ENCODE results near the gene NCR2.
A peak's percentile ranks its signal among the peaks of the same experiment; 100 is the strongest.

NCR2 gene

GRCh38 chr6:41359617-41360313 is 24.4 kb downstream of the NCR2 start:
- DNase-seq (ENCODE audit: low read depth): no peak

- DNase-seq (ENCODE audit: low read depth): no peak
Measured at GRCh38 chr6:41360314-41360685, 24.9 kb downstream of the NCR2 start.

- no peak for DNase-seq (ENCODE audit: low read depth)
Measured at GRCh38 chr6:41366150-41366549, 30.7 kb downstream of the NCR2 start.

- DNase-seq (ENCODE audit: low read depth): no peak
Measured at GRCh38 chr6:41367061-41367460, 31.7 kb downstream of the NCR2 start.

GRCh38 chr6:41367700-41368099 is 32.3 kb downstream of the NCR2 start:
- peak; percentile 10 for DNase-seq (ENCODE audit: low read depth)

- no peak for DNase-seq (ENCODE audit: low read depth)
Measured at GRCh38 chr6:41370488-41371111, 35.2 kb downstream of the NCR2 start.

GRCh38 chr6:41371461-41371991 is 36.1 kb downstream of the NCR2 start:
- no peak for DNase-seq (ENCODE audit: low read depth)

DNA sequence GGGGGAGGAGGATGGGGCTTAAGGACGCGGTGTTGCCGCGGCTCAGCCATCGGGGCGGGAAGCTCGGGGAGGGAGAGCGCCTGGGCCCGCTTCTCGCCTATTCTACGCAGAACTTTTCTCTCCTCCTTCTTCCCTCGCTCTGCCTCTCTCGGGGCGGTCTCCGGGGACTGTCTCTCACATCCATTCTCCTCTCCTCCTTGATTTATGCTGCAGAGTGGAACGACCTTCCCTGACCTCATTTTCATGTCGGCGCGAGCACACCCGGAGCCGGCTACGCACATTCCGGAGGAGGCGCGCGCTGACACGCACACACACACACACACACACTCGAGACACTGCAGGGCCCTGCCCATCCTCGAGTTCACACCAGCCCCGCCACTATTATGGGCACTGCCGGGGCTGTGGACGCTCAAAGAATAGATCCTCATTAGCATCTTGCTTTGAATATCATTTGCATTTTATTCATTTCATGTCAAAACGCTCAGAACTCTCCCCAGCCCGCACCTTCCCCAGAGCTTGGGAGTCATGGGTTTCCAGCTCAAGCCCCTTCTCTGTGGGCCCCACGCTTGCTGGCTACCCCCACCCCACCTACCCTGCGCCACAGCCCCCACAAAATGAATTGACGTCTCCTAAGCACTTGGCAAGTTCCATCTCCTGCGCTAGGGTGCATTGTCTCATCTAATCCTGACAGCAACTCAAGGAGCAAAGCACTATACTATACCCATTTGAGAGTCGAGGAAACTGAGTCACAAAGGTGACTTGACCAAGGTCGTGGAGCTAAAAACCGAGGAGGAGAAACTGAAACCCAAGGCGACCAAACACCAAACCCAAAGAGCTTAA is 36.8 kb downstream of the NCR2 start:
- DNase-seq (ENCODE audit: low read depth): no peak

GRCh38 chr6:41372832-41373626 is 37.6 kb downstream of the NCR2 start:
- DNase-seq (ENCODE audit: low read depth): no peak

DNA sequence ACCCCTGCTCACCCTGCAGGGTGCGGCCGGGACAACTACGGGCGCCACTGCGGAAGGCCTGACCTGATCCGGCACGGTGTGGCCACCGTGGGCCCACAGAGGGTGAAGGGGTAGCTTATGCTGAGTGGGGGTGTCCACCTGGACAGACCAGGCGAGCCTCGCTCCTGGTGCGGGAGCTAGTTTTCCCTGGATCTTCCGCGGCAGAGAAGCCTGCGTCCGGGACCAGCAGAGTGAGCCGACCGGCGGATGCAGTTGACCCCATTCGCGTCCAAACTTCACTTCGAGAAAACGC is 38.2 kb downstream of the NCR2 start:
- DNase-seq (ENCODE audit: low read depth): no peak

GRCh38 chr6:41373919-41374617 is 38.7 kb downstream of the NCR2 start:
- no peak for DNase-seq (ENCODE audit: low read depth)

GRCh38 chr6:41374618-41375590 is 39.5 kb downstream of the NCR2 start:
- DNase-seq (ENCODE audit: low read depth): no peak

- DNase-seq (ENCODE audit: low read depth): no peak
Measured at GRCh38 chr6:41375598-41376151, 40.3 kb downstream of the NCR2 start.

DNA sequence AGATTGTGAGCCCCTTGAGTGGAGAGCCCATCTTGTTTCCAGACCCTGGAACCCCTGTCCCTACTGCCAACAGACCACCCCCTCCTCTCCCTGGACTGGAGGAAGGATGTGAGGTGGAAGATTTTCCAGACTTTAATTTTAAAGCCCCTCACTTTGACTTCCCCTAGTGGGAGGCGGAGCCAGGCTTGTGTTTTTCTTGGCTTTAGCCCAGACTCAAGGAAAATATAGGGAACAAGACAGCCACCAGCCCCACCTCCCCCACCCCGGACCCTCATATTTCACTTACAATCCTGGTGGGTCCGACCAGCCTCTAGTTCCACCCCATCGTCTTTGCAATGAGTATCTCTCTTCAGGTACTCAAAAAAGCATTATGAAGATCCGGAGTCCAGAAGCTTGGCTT is 40.8 kb downstream of the NCR2 start:
- DNase-seq (ENCODE audit: low read depth): no peak

GRCh38 chr6:41377071-41377470 is 41.7 kb downstream of the NCR2 start:
- no peak for DNase-seq (ENCODE audit: low read depth)

- DNase-seq (ENCODE audit: low read depth): no peak
Measured at GRCh38 chr6:41379306-41379705, 43.9 kb downstream of the NCR2 start.

- DNase-seq (ENCODE audit: low read depth): no peak
Measured at GRCh38 chr6:41386594-41386993, 51.2 kb downstream of the NCR2 start.

DNA sequence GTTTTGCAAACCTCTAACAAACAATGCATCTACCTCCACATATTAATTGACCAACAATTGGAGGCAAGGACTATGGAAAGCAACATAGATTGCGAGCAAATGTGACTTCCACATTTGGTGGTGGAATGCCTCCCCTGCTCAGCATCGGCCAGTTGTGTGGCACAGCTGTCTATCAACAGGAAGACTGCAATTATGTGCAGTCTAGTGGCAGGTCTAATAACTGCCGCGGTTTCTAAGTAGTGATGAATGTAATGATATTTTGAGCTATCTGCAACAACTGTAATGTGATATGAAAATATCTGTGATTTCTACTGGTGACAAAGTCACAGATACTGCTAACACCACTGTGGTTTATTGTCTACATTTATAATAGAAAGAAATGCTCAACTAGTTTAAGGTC is 56.8 kb downstream of the NCR2 start:
- no peak for DNase-seq (ENCODE audit: low read depth)

- DNase-seq (ENCODE audit: low read depth): no peak
Measured at GRCh38 chr6:41396335-41396734, 60.9 kb downstream of the NCR2 start.

DNA sequence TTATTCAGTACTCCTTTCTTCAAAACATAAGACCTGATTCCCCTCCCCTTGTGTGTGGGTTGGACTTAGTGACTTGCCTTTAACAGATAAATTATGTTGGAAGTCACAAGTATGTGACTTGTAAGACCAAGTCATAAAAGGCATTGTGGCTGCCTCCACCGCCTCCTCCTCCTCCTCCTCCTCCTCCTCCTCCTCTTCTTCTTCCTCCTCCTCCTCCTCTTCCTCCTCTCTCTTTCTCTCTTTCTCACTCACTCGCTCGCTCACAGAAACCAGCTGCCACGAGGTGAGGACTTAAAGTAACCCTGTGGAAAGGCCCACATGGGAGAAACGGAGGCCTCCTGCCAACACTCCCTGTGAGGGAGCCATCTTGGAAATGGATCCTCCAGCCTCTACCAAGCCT is 64.0 kb downstream of the NCR2 start:
- no peak for DNase-seq (ENCODE audit: low read depth)
